GM12878 (cell line): ENCODE results near the gene EGFL8. TPM values are rescaled to one million over a fixed set of nuclear protein-coding genes. Genes with fewer than 3 reads are reported as not detected.

Experiments
- BACH1 ChIP-seq: fragments of 450-650 bp; IDR thresholded peaks from 2 replicates; pipeline ENCODE4 v1.6.1; 2017; ENCODE audit warnings: mild to moderate bottlenecking, borderline replicate concordance
- BCLAF1 ChIP-seq: fragments of 450-650 bp; IDR thresholded peaks from 2 replicates; pipeline ENCODE4 v1.6.1; 2017; ENCODE audit warnings: antibody characterized with exemption, mild to moderate bottlenecking, moderate library complexity
- CBX3 ChIP-seq: fragments of 200-600 bp; sonication (generic); IDR thresholded peaks from 2 replicates; pipeline ENCODE4 v1.6.1; 2016; ENCODE audit warnings: low read depth, borderline replicate concordance
- CUX1 ChIP-seq: IDR thresholded peaks from 2 replicates; pipeline ENCODE4 v1.6.1; 2012; ENCODE audit warnings: improper control_type of control experiment, low read depth, low read length; ENCODE audit not compliant: insufficient replicate concordance
- EGR1 ChIP-seq, 2 experiments: IDR thresholded peaks; 1 replicate in 1 of 2; 2 replicates in 1 of 2; pipeline ENCODE4 v1.6.1; 2011 to 2012; ENCODE audit warnings: low read depth in 2 of 2, low read length in 2 of 2, borderline replicate concordance in 1 of 2, mild to moderate bottlenecking in 1 of 2, moderate library complexity in 1 of 2
- FOS ChIP-seq: IDR thresholded peaks from 3 replicates; pipeline ENCODE4 v1.6.1; 2011; ENCODE audit warnings: borderline replicate concordance; ENCODE audit not compliant: insufficient read length; ENCODE audit errors: extremely low read depth
- IRF4 ChIP-seq: IDR thresholded peaks from 2 replicates; pipeline ENCODE4 v1.6.1; 2011; ENCODE audit warnings: low read depth, low read length
- KAT2A ChIP-seq: conservative IDR thresholded peaks from 2 replicates; pipeline ENCODE4 v1.6.1; 2011; ENCODE audit warnings: low read depth, low read length; ENCODE audit not compliant: control insufficient read depth
- MAX ChIP-seq: IDR thresholded peaks from 2 replicates; pipeline ENCODE4 v1.6.1; 2012; ENCODE audit warnings: low read depth, low read length, improper control_type of control experiment
- MTA3 ChIP-seq: IDR thresholded peaks from 2 replicates; pipeline ENCODE4 v1.6.1; 2012; ENCODE audit warnings: low read length, inconsistent platforms, borderline replicate concordance
- NFXL1 ChIP-seq: fragments of 450-650 bp; IDR thresholded peaks from 2 replicates; pipeline ENCODE4 v1.6.1; 2017; ENCODE audit warnings: antibody characterized with exemption, mild to moderate bottlenecking, borderline replicate concordance
- PRDM15 ChIP-seq: fragments of 450-650 bp; formaldehyde crosslinking; IDR thresholded peaks from 2 replicates; pipeline ENCODE4 v1.4.0; 2020; ENCODE audit warnings: mild to moderate bottlenecking, moderate library complexity
- SPI1 ChIP-seq: IDR thresholded peaks from 2 replicates; pipeline ENCODE4 v1.6.1; 2011; ENCODE audit warnings: low read depth, mild to moderate bottlenecking, low read length, moderate library complexity, borderline replicate concordance; ENCODE audit not compliant: insufficient read depth
- YBX1 ChIP-seq: fragments of 450-650 bp; IDR thresholded peaks from 2 replicates; pipeline ENCODE4 v1.6.1; 2016; ENCODE audit warnings: antibody characterized with exemption
- YY1 ChIP-seq: IDR thresholded peaks from 2 replicates; pipeline ENCODE4 v1.6.1; 2011; ENCODE audit warnings: low read depth, mild to moderate bottlenecking, low read length
- ZNF207 ChIP-seq: fragments of 450-650 bp; IDR thresholded peaks from 2 replicates; pipeline ENCODE4 v1.6.1; 2014; ENCODE audit warnings: antibody characterized with exemption, mild to moderate bottlenecking, borderline replicate concordance
- ZSCAN29 ChIP-seq: fragments of 450-650 bp; IDR thresholded peaks from 2 replicates; pipeline ENCODE4 v1.6.1; 2017; ENCODE audit warnings: mild to moderate bottlenecking, moderate library complexity
- polyA plus RNA-seq, 11 experiments: library from polyadenylated mRNA; depleted of rRNA in 4 of 11; unstranded in 6 of 11; stranded (reverse) in 5 of 11; fragments of >200 nt; fragmentation: Nextera tagmentation in 4 of 11; fragmentation: Illumina TruSeq in 1 of 11; extraction: Ambion mirVana in 4 of 11; extraction: Trizol in 1 of 11; gene quantifications; 1 replicate in 1 of 11; 2 replicates in 10 of 11; pipeline versions ENCODE4 v1.2.1 to v1.2.3, GENCODE V29; 2011 to 2016; ENCODE audit warnings: inconsistent platforms in 2 of 11, missing spikeins in 2 of 11, low read depth in 1 of 11
- total RNA-seq, 4 experiments: library from RNA; depleted of rRNA in 3 of 4; stranded (reverse); fragments of >200 nt in 3 of 4; fragmentation: Illumina TruSeq in 1 of 4; extraction: Trizol in 1 of 4; gene quantifications; 2 replicates each; pipeline versions ENCODE4 v1.2.1 to v1.2.3, GENCODE V29; 2013 to 2021

EGFL8 gene
- total and polyA plus RNA-seq, 10 of the 15 experiments (the other 5 are each of a cell fraction or from before 2014, with no cell fraction given) = 0.07 to 3.5 (median 1.4) TPM

- TF ChIP-seq PRDM15 (CRISPR knock-in tag) = no peak
- no peak for TF ChIP-seq ZNF207
- no peak for TF ChIP-seq NFXL1
- TF ChIP-seq CBX3 = no peak
- no peak for TF ChIP-seq BCLAF1
- TF ChIP-seq EGR1 (IDR thresholded peaks at IDR 0.05; ENCODE audit: borderline replicate concordance in 1 of 2, low read depth in 2 of 2, low read length in 2 of 2) = no peak
- no peak for TF ChIP-seq MAX
- TF ChIP-seq CUX1 = no peak
- TF ChIP-seq BACH1 = no peak; the same call in 1 of the 2 replicates
- no peak for TF ChIP-seq YBX1
- TF ChIP-seq FOS = no peak
- TF ChIP-seq SPI1 = no peak
- TF ChIP-seq KAT2A = no peak
- TF ChIP-seq ZSCAN29 = no peak
- no peak for TF ChIP-seq IRF4
- peak; percentile 19; the same call in 1 of the 2 replicates for TF ChIP-seq YY1
- no peak for TF ChIP-seq MTA3
These were observed 30.6 kb downstream of the EGFL8 start (continued) for GRCh38 chr6:32194825-32195651.
